HCT116 (cell line): ENCODE measurements around the gene CALCOCO1. TPM values are rescaled to one million over a fixed set of nuclear protein-coding genes. Genes with fewer than 3 reads are reported as not detected.

Experiments used
- ATAC-seq: fragments of 200-7000 bp; cut with Tn5 transposase; 2 replicates; pipeline ENCODE4 v1.9.1; 2020; ENCODE audit warnings: mild to moderate bottlenecking, moderate library complexity
- BruUV-seq: library from RNA; stranded (reverse); fragments of 400-500 nt; replicated peaks from 2 replicates; lab custom pipeline; 2021; lab: Mats Ljungman, UMichigan
- CTCF ChIA-PET: fragments of 300-600 bp; sonication (Branson Sonifier 250); formaldehyde crosslinking; loops from one replicate; lab custom pipeline; 2021; ENCODE audit warnings: antibody characterized with exemption; lab: Charles Lee
- POLR2A ChIA-PET: fragments of 300-600, 350-600 bp; sonication (Branson Sonifier 250); formaldehyde crosslinking; loops from one replicate; lab custom pipeline; 2021; ENCODE audit warnings: antibody characterized with exemption; lab: Charles Lee
- RAD21 ChIA-PET, 2 experiments: fragments of 300-600 bp; sonication (Branson Sonifier 250); formaldehyde crosslinking; loops; one replicate each; lab custom pipeline; 2023; ENCODE audit warnings: low total read pairs in 2 of 2; ENCODE audit not compliant: uncharacterized antibody in 2 of 2, unreplicated experiment in 2 of 2, low non-redundant PET in 1 of 2; lab: Charles Lee
- DNase-seq: peaks from one replicate; pipeline ENCODE4 v3.0.0-alpha.2; 2010; ENCODE audit warnings: low read depth, low spot score
- H2AFZ ChIP-seq: fragments of 200-600 bp; shearing (Covaris generic), sonication (generic); 2 replicates; pipeline ENCODE4 v1.6.1; 2017; ENCODE audit warnings: low read depth, mixed run types, mixed read lengths, antibody characterized with exemption, low read length; ENCODE audit not compliant: poor library complexity, severe bottlenecking
- H3K27ac ChIP-seq: 2 replicates; pipeline ENCODE4 v1.5.1; 2012; ENCODE audit warnings: low read depth, low read length
- H3K27me3 ChIP-seq: fragments of 200-600 bp; sonication (generic); 2 replicates; pipeline ENCODE4 v1.6.1; 2016; ENCODE audit warnings: mixed run types, low read length, mixed read lengths; ENCODE audit not compliant: insufficient read depth
- H3K36me3 ChIP-seq, 2 experiments: fragments of 200-500 bp in 1 of 2; fragments of 200-600 bp in 1 of 2; sonication (Bioruptor generic) in 1 of 2; sonication (generic) in 1 of 2; 2 replicates each; pipeline versions ENCODE4 v1.5.1 to v1.6.1; 2014 to 2016; ENCODE audit warnings: low read length in 2 of 2, inconsistent platforms in 1 of 2, mixed read lengths in 1 of 2, mixed run types in 1 of 2; ENCODE audit not compliant: insufficient read depth in 2 of 2, control insufficient read depth in 1 of 2
- H3K4me1 ChIP-seq, 2 experiments: fragments of 200-600 bp in 1 of 2; sonication (generic) in 1 of 2; 2 replicates each; pipeline versions ENCODE4 v1.5.1 to v1.6.1; 2012 to 2017; ENCODE audit warnings: low read length in 2 of 2, inconsistent platforms in 1 of 2, mild to moderate bottlenecking in 1 of 2, mixed read lengths in 1 of 2, mixed run types in 1 of 2, moderate library complexity in 1 of 2; ENCODE audit not compliant: insufficient read depth in 2 of 2, control insufficient read depth in 1 of 2
- H3K4me2 ChIP-seq: fragments of 200-600 bp; sonication (generic); 2 replicates; pipeline ENCODE4 v1.6.1; 2017; ENCODE audit warnings: mixed run types, low read length, mixed read lengths
- H3K4me3 ChIP-seq, 2 experiments: fragments of 200-600 bp in 1 of 2; sonication (generic) in 1 of 2; replicated peaks in 1 of 2; 2 replicates each; pipeline ENCODE4 v1.5.1; 2011 to 2016; ENCODE audit warnings: low read length in 2 of 2, control low read depth in 1 of 2, low read depth in 1 of 2, mild to moderate bottlenecking in 1 of 2, mixed read lengths in 1 of 2, mixed run types in 1 of 2
- H3K79me2 ChIP-seq: fragments of 200-600 bp; sonication (generic); 2 replicates; pipeline ENCODE4 v1.6.1; 2017; ENCODE audit warnings: mild to moderate bottlenecking, mixed run types, low read length, moderate library complexity, mixed read lengths; ENCODE audit not compliant: insufficient read depth
- H3K9ac ChIP-seq: fragments of 200-600 bp; sonication (generic); 2 replicates; pipeline ENCODE4 v1.6.1; 2016; ENCODE audit warnings: low read length, mixed read lengths
- H3K9me2 ChIP-seq: fragments of 200-600 bp; sonication (generic), shearing (Covaris generic); 2 replicates; pipeline ENCODE4 v1.6.1; 2017; ENCODE audit warnings: mixed run types, mild to moderate bottlenecking, moderate library complexity; ENCODE audit not compliant: insufficient read depth
- H3K9me3 ChIP-seq, 2 experiments: fragments of 200-500 bp in 1 of 2; fragments of 200-600 bp in 1 of 2; sonication (Bioruptor generic) in 1 of 2; sonication (generic) in 1 of 2; 2 replicates each; pipeline ENCODE4 v1.6.1; 2014 to 2017; ENCODE audit warnings: low read length in 2 of 2, mixed read lengths in 2 of 2, inconsistent platforms in 1 of 2, low read depth in 1 of 2, mild to moderate bottlenecking in 1 of 2, mixed run types in 1 of 2, moderate library complexity in 1 of 2; ENCODE audit not compliant: control insufficient read depth in 1 of 2, insufficient read depth in 1 of 2
- H4K20me1 ChIP-seq: fragments of 200-600 bp; sonication (generic), shearing (Covaris generic); 2 replicates; pipeline ENCODE4 v1.6.1; 2017; ENCODE audit warnings: mixed run types, mild to moderate bottlenecking, moderate library complexity; ENCODE audit not compliant: insufficient read depth
- CEBPB ChIP-seq: IDR thresholded peaks from 2 replicates; pipeline ENCODE4 v1.6.1; 2012; ENCODE audit warnings: low read depth
- CTCF ChIP-seq, 3 experiments: fragments of 200-600 bp in 1 of 3; sonication (generic) in 1 of 3; IDR thresholded peaks in 2 of 3; conservative IDR thresholded peaks in 1 of 3; 2 replicates each; pipeline ENCODE4 v1.5.1; 2012 to 2017; ENCODE audit warnings: low read depth in 2 of 3, low read length in 2 of 3, antibody characterized with exemption in 1 of 3, borderline replicate concordance in 1 of 3, control low read depth in 1 of 3, mild to moderate bottlenecking in 1 of 3, mixed read lengths in 1 of 3, mixed run types in 1 of 3, moderate library complexity in 1 of 3; ENCODE audit not compliant: insufficient read depth in 1 of 3
- ELF1 ChIP-seq: IDR thresholded peaks from 2 replicates; pipeline ENCODE4 v1.6.1; 2012; ENCODE audit warnings: low read depth, borderline replicate concordance
- EZH2 ChIP-seq: fragments of 200-600 bp; sonication (generic); IDR thresholded peaks from 2 replicates; pipeline ENCODE4 v1.6.1; 2017; ENCODE audit warnings: antibody characterized with exemption, mixed run types
- EZH2phosphoT487 ChIP-seq: fragments of 200-600 bp; IDR thresholded peaks from 2 replicates; pipeline ENCODE4 v1.6.1; 2018; ENCODE audit warnings: antibody characterized with exemption, borderline replicate concordance
- FOSL1 ChIP-seq: IDR thresholded peaks from 2 replicates; pipeline ENCODE4 v1.6.1; 2012; ENCODE audit warnings: low read depth
- POLR2AphosphoS5 ChIP-seq: IDR thresholded peaks from 2 replicates; pipeline ENCODE4 v1.6.1; 2011; ENCODE audit warnings: mild to moderate bottlenecking, low read depth, low read length, moderate library complexity
- REST ChIP-seq: IDR thresholded peaks from 2 replicates; pipeline ENCODE4 v1.6.1; 2012; ENCODE audit warnings: low read depth
- SIN3A ChIP-seq: IDR thresholded peaks from 2 replicates; pipeline ENCODE4 v1.6.1; 2012; ENCODE audit warnings: low read depth
- TCF7L2 ChIP-seq: IDR thresholded peaks from 2 replicates; pipeline ENCODE4 v1.7.0; 2011; ENCODE audit warnings: borderline replicate concordance, inconsistent platforms; ENCODE audit not compliant: insufficient read depth, insufficient read length; ENCODE audit errors: extremely low read depth
- YY1 ChIP-seq: IDR thresholded peaks from 2 replicates; pipeline ENCODE4 v1.6.1; 2011; ENCODE audit warnings: low read length, low read depth, moderate library complexity, mild to moderate bottlenecking; ENCODE audit not compliant: insufficient replicate concordance; ENCODE audit errors: extremely low read depth
- ZFX ChIP-seq: fragments of 450-650 bp; IDR thresholded peaks from 2 replicates; pipeline ENCODE4 v1.6.1; 2017
- intact Hi-C: fragments of 100-400 bp; cut with micrococcal nuclease; formaldehyde crosslinking; loops from 2 replicates; pipeline ENCODE4 v1.10.0; 2022
- total RNA-seq: library from RNA; stranded (reverse); gene quantifications from one replicate; pipeline ENCODE4 v1.2.1, GENCODE V29; 2021; ENCODE audit not compliant: unreplicated experiment

Gene CALCOCO1
- total RNA-seq, 1 experiment from 2014 or later, result 42.6 TPM

- ChIA-PET RAD21 (no interaction called here), CTCF (interaction anchor here (5.2 to 6.2 kb wide), 2 partner anchors 9 to 46 kb away, joined by 70 to 146 read pairs; no protein-coding TSS in a partner anchor), POLR2A (no interaction called here)
- no peaks in the 10 kb centered on the region for H3K79me2 ChIP-seq
- no peaks in the 10 kb centered on the region for H3K9me3 ChIP-seq
- no peak overlapping the region for H2AFZ ChIP-seq
- intact Hi-C loops, result no loop called here
- no peak overlapping the region for H3K4me3 ChIP-seq
- no peak overlapping the region for H3K9ac ChIP-seq
- H3K27me3 ChIP-seq, result no peaks in the 10 kb centered on the region
- ATAC-seq (no peak), DNase-seq (no peak)
- no TSS peak for BruUV-seq
- H4K20me1 ChIP-seq, result no peaks in the 10 kb centered on the region
- TF ChIP-seq CTCF (IDR thresholded peaks at IDR 0.05 in 2 of 3, conservative IDR thresholded peaks at IDR 0.05 in 1 of 3; ENCODE audit: borderline replicate concordance in 1 of 3, insufficient read depth in 1 of 3, low read depth in 2 of 3, low read length in 2 of 3), result no peak
- TF ChIP-seq POLR2AphosphoS5, result no peak
- TF ChIP-seq ELF1, result no peak
- TF ChIP-seq EZH2, result no peak
- TF ChIP-seq EZH2phosphoT487, result no peak
- no peak for TF ChIP-seq CEBPB
- TF ChIP-seq FOSL1, result no peak
- no peak for TF ChIP-seq TCF7L2
- TF ChIP-seq SIN3A, result no peak
- no peak for TF ChIP-seq ZFX
- TF ChIP-seq YY1, result no peak
- TF ChIP-seq REST, result no peak
- H3K4me2 ChIP-seq, result no peak overlapping the region
- no peaks in the 10 kb centered on the region for H3K36me3 ChIP-seq
- peaks cover 0 to 9% of the 10 kb centered on the region in 2 experiments; a peak in 1 of 4 replicates for H3K4me1 ChIP-seq
- H3K27ac ChIP-seq, result no peak overlapping the region
- H3K9me2 ChIP-seq, result no peaks in the 10 kb centered on the region
Observed at GRCh38 chr12:53748072-53748840, 21.0 kb upstream of the CALCOCO1 start.
